D721Med (cell line): Measurements from ENCODE around the gene TYMS.

ENCODE experiments used
- DNase-seq: peaks from one replicate; pipeline ENCODE4 v3.0.0; 2011; ENCODE audit warnings: low spot score; ENCODE audit not compliant: insufficient read length
- FAIRE-seq: peaks from 2 replicates; lab custom pipeline; 2011; peaks lifted over from hg19 to GRCh38; lab: Jason Lieb, UNC
- CTCF ChIP-seq: IDR thresholded peaks from 2 replicates; pipeline ENCODE4 v1.5.1; 2012; ENCODE audit warnings: mild to moderate bottlenecking, control low read depth; ENCODE audit not compliant: insufficient read depth; ENCODE audit errors: missing control alignments

The TYMS gene

GRCh38 chr18:717003-717402, 59.5 kb downstream of the TYMS start:
- FAIRE-seq (no peak), DNase-seq (no peak)
- no peak for TF ChIP-seq CTCF
